Muscle of leg (tissue), 11 donors: Measurements from ENCODE around the gene NPRL2. TPM values are rescaled to one million over a fixed set of nuclear protein-coding genes. Genes with fewer than 3 reads are reported as not detected.

Experiments
- DNase-seq: peaks from one replicate; pipeline ENCODE4 v3.0.0; 2013
- H3K27ac ChIP-seq: one replicate; pipeline ENCODE4 v1.5.1; 2013; ENCODE audit warnings: mild to moderate bottlenecking, low read length, control low read depth
- H3K27me3 ChIP-seq: one replicate; pipeline ENCODE4 v1.6.1; 2013; ENCODE audit warnings: low read length; ENCODE audit not compliant: control insufficient read depth, insufficient read depth
- H3K36me3 ChIP-seq: one replicate; pipeline ENCODE4 v1.6.1; 2013; ENCODE audit warnings: low read length; ENCODE audit not compliant: control insufficient read depth, insufficient read depth
- H3K4me1 ChIP-seq: one replicate; pipeline ENCODE4 v1.6.1; 2013; ENCODE audit warnings: low read length; ENCODE audit not compliant: control insufficient read depth, insufficient read depth
- H3K4me3 ChIP-seq: one replicate; pipeline ENCODE4 v1.5.1; 2013; ENCODE audit warnings: low read length, control low read depth
- H3K9me3 ChIP-seq: replicated peaks from 2 replicates; pipeline ENCODE4 v1.6.1; 2013; ENCODE audit warnings: low read depth, low read length; ENCODE audit not compliant: control insufficient read depth
- WGBS: methylation state at CpG from one replicate; pipeline ENCODE4 v1.1.5; 2013; ENCODE audit warnings: missing lambda C conversion rate; ENCODE audit not compliant: insufficient coverage; 5-methylcytosine and 5-hydroxymethylcytosine counted together
- polyA plus RNA-seq, 8 donors: library from polyadenylated mRNA; unstranded; fragments of 120-200 nt; gene quantifications; one replicate each; pipeline versions ENCODE4 v1.2.1 to v1.2.3, GENCODE V29; 2013; ENCODE audit warnings: inconsistent platforms in 1 of 8, low replicate concordance in 1 of 8; ENCODE audit not compliant: insufficient read length in 8 of 8, insufficient read depth in 1 of 8
- total RNA-seq: library from RNA; stranded (reverse); fragments of 120-200 nt; gene quantifications from one replicate; pipeline ENCODE4 v1.2.4, GENCODE V29; 2013

Gene NPRL2
- total and polyA plus RNA-seq, 9 donors: 18.2 to 23.9 (median 20.0) TPM

GRCh38 chr3:50330330-50330729, 20.2 kb downstream of the NPRL2 start:
- no peaks in the 10 kb centered on the region for H3K27me3 ChIP-seq
- no peak overlapping the region for H3K4me3 ChIP-seq
- H3K9me3 ChIP-seq: no peaks in the 10 kb centered on the region
- WGBS: 91% methylated on average over 10 of the region's 10 CpGs
- H3K36me3 ChIP-seq: peaks cover 53% of the 10 kb centered on the region
- H3K4me1 ChIP-seq: peaks cover 40% of the 10 kb centered on the region
- H3K27ac ChIP-seq: no peak overlapping the region
- DNase-seq: no peak

GRCh38 chr3:50327943-50328691, 22.5 kb downstream of the NPRL2 start, which contains the start of gene TUSC2:
TUSC2 (minus strand) TSS chr3:50328223; CDS start chr3:50328099, 124 bp downstream.
- H3K4me3 ChIP-seq: peak within 1 kb of the TSS; percentile 83
- H3K27ac ChIP-seq: peak within 1 kb of the TSS; percentile 86
- WGBS: under 1% methylated on average over 53 of the region's 55 CpGs
- peaks cover 50% of the 10 kb centered on the region for H3K36me3 ChIP-seq
- no peaks in the 10 kb centered on the region for H3K27me3 ChIP-seq
- H3K9me3 ChIP-seq: no peaks in the 10 kb centered on the region
- H3K4me1 ChIP-seq: peaks cover 36% of the 10 kb centered on the region
- peak; percentile 98 for DNase-seq

- H3K27me3 ChIP-seq: no peaks in the 10 kb centered on the region
- H3K4me3 ChIP-seq: peak overlapping the region; percentile 83
- H3K4me1 ChIP-seq: peaks cover 44% of the 10 kb centered on the region
- H3K27ac ChIP-seq: no peak overlapping the region
- DNase-seq: peak; percentile 25
- no peaks in the 10 kb centered on the region for H3K9me3 ChIP-seq
- WGBS: 57% methylated on average over 1 of the region's 4 CpGs
- peaks cover 45% of the 10 kb centered on the region for H3K36me3 ChIP-seq
Measured at GRCh38 chr3:50327129-50327528, 23.4 kb downstream of the NPRL2 start.

DNA sequence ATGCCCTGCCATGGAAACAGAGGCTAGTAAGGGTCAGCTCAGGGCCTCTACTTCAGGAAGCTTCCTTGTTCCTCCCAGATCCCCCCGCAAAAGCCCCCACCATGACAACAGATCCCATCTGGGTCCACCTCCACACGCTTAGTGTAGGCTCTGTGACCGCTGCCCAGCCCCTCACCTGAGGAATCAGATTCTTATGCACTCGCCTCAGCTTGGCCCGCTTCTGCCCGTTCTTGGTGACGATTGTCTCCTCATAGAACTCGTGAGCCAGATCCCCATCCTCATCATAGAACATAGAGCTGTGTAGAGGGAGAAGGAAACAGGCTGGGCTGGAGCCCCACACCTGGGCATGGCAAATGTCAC, 24.4 kb downstream of the NPRL2 start:
- Histone ChIP-seq H3K4me3 (no peak overlapping the region), H3K27ac (no peak overlapping the region), H3K4me1 (peaks cover 49% of the 10 kb centered on the region), H3K9me3 (no peaks in the 10 kb centered on the region), H3K27me3 (no peaks in the 10 kb centered on the region), H3K36me3 (peaks cover 35% of the 10 kb centered on the region)
- WGBS: 100% methylated on average over 1 of the region's 8 CpGs
- peak; percentile 7 for DNase-seq

GRCh38 chr3:50325497-50326181, 24.9 kb downstream of the NPRL2 start:
- Histone ChIP-seq H3K4me3 (no peak overlapping the region), H3K27ac (no peak overlapping the region), H3K27me3 (no peaks in the 10 kb centered on the region), H3K36me3 (peaks cover 30% of the 10 kb centered on the region), H3K4me1 (peaks cover 51% of the 10 kb centered on the region), H3K9me3 (no peaks in the 10 kb centered on the region)
- 96% methylated on average over 5 of the region's 11 CpGs for WGBS
- DNase-seq: no peak

DNA sequence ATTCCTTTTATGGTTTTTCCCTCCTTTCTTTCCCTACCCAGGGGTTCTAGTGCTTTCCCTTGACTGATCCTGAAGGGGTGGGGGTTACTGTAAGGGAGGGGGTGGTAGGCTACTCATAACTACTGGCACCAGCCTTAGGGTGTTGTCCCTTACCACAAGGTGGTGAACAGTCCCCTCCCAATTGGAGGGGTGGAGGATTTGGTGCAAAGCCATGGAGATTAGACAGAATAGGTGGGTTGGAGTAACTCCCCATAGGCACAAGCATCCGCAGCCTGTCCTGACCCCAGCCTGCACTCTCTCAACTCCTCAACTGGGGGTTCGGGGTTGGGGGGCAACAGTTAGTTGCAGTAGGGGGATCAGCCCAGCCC, 25.5 kb downstream of the NPRL2 start:
- Histone ChIP-seq H3K27ac (peak overlapping the region; percentile 96), H3K4me1 (peaks cover 56% of the 10 kb centered on the region)
- no CpG with 5 or more reads among the region's 2 CpGs for WGBS

GRCh38 chr3:50324351-50325112, 26.0 kb downstream of the NPRL2 start:
- Histone ChIP-seq H3K27ac (peak overlapping the region; percentile 96), H3K4me1 (peaks cover 62% of the 10 kb centered on the region), H3K36me3 (peaks cover 23% of the 10 kb centered on the region), H3K27me3 (no peaks in the 10 kb centered on the region), H3K9me3 (no peaks in the 10 kb centered on the region), H3K4me3 (no peak overlapping the region)
- 71% methylated on average over 3 of the region's 4 CpGs for WGBS
- peak; percentile 80 for DNase-seq

More for the DNA sequence above, 25.5 kb downstream of the NPRL2 start:
- H3K9me3 ChIP-seq: no peaks in the 10 kb centered on the region
- H3K4me3 ChIP-seq: no peak overlapping the region
- DNase-seq: peak; percentile 13
- no peaks in the 10 kb centered on the region for H3K27me3 ChIP-seq
- peaks cover 24% of the 10 kb centered on the region for H3K36me3 ChIP-seq

DNA sequence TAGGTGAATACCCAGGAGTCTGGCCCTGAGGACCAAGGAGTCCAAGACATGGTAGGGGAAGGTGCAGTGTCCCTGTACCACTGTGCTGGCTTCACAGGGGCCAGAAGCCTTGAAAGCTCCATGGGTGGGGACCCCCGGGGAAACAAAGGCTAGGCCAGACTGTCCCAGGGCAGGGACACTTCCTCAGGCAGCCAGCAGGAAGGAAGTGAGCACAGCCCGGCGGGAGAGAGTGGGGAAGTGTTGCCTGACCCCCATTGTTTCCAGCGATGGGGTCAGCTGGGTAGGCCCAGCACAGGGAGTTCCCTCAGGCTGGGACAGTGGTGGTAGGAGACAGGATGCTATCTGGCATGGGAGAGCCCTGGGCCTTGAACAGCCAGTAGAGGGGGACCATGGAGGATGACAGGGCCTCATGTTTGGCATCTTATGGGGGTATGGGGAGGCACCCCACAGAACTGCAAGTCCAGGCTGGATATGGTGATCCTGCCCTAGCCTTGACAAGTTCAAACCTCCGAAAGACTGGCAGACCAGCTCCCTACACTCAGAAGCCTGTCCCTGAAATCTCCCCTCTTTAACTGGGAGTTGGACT, 26.9 kb downstream of the NPRL2 start:
- Histone ChIP-seq H3K27me3 (no peaks in the 10 kb centered on the region), H3K27ac (peak overlapping the region; percentile 96), H3K4me1 (peaks cover 69% of the 10 kb centered on the region), H3K36me3 (peaks cover 28% of the 10 kb centered on the region), H3K9me3 (no peaks in the 10 kb centered on the region), H3K4me3 (no peak overlapping the region)
- 54% methylated on average over 4 of the region's 5 CpGs for WGBS
- DNase-seq: peak; percentile 64

- no peak overlapping the region for H3K4me3 ChIP-seq
- WGBS: 16% methylated on average over 3 of the region's 4 CpGs
- no peaks in the 10 kb centered on the region for H3K9me3 ChIP-seq
- H3K36me3 ChIP-seq: peaks cover 34% of the 10 kb centered on the region
- peak overlapping the region; percentile 96 for H3K27ac ChIP-seq
- no peaks in the 10 kb centered on the region for H3K27me3 ChIP-seq
- H3K4me1 ChIP-seq: peaks cover 69% of the 10 kb centered on the region
- DNase-seq: peak; percentile 81
Measured at GRCh38 chr3:50323092-50323600, 27.4 kb downstream of the NPRL2 start.
